Hepatocyte (in vitro differentiated cells): ENCODE data around the gene GPRC5B. TPM values are rescaled to one million over a fixed set of nuclear protein-coding genes. Genes with fewer than 3 reads are reported as not detected.

Source experiments
- DNase-seq: peaks from one replicate; pipeline ENCODE4 v3.0.0-alpha.2; 2016; ENCODE audit warnings: low spot score
- H2AFZ ChIP-seq: fragments of 200-600 bp; sonication (generic); 2 replicates; pipeline ENCODE4 v1.6.0; 2016; ENCODE audit warnings: antibody characterized with exemption, mild to moderate bottlenecking
- H3K27ac ChIP-seq: fragments of 200-600 bp; sonication (generic); 2 replicates; pipeline ENCODE4 v1.5.1; 2016; ENCODE audit warnings: mild to moderate bottlenecking
- H3K27me3 ChIP-seq: fragments of 200-600 bp; sonication (generic); 2 replicates; pipeline ENCODE4 v1.6.1; 2016
- H3K36me3 ChIP-seq: fragments of 200-600 bp; sonication (generic); replicated peaks from 2 replicates; pipeline ENCODE4 v1.5.1; 2016; ENCODE audit warnings: low read depth; ENCODE audit not compliant: insufficient read depth
- H3K4me1 ChIP-seq: fragments of 200-600 bp; sonication (generic); 2 replicates; pipeline ENCODE4 v1.5.1; 2016; ENCODE audit warnings: mild to moderate bottlenecking, moderate library complexity; ENCODE audit not compliant: insufficient read depth
- H3K4me2 ChIP-seq: fragments of 200-600 bp; sonication (generic); 2 replicates; pipeline ENCODE4 v1.6.0; 2016
- H3K4me3 ChIP-seq: fragments of 200-600 bp; sonication (generic); 2 replicates; pipeline ENCODE4 v1.5.1; 2016; ENCODE audit warnings: mild to moderate bottlenecking
- H3K79me2 ChIP-seq: fragments of 200-600 bp; sonication (generic); 2 replicates; pipeline ENCODE4 v1.6.0; 2017; ENCODE audit warnings: mild to moderate bottlenecking
- H3K9me2 ChIP-seq: fragments of 200-600 bp; sonication (generic); replicated peaks from 2 replicates; pipeline ENCODE4 v1.6.0; 2017; ENCODE audit warnings: mild to moderate bottlenecking; ENCODE audit not compliant: insufficient read depth
- H3K9me3 ChIP-seq: fragments of 200-600 bp; sonication (generic); 2 replicates; pipeline ENCODE4 v1.5.1; 2016; ENCODE audit warnings: low read depth, mild to moderate bottlenecking
- H4K20me1 ChIP-seq: fragments of 200-600 bp; sonication (generic); 2 replicates; pipeline ENCODE4 v1.6.0; 2016; ENCODE audit warnings: mild to moderate bottlenecking; ENCODE audit not compliant: insufficient read depth, poor library complexity, severe bottlenecking
- EZH2 ChIP-seq: fragments of 200-600 bp; sonication (generic); IDR thresholded peaks from 2 replicates; pipeline ENCODE4 v1.6.1; 2016; ENCODE audit warnings: antibody characterized with exemption, mild to moderate bottlenecking, borderline replicate concordance
- EZH2phosphoT487 ChIP-seq: fragments of 200-600 bp; sonication (generic); IDR thresholded peaks from one replicate; pipeline ENCODE4 v1.6.1; 2018; ENCODE audit warnings: antibody characterized with exemption, mild to moderate bottlenecking, low read depth, moderate library complexity; ENCODE audit not compliant: unreplicated experiment, severe bottlenecking
- WGBS: methylation state at CpG from one replicate; pipeline ENCODE4 v1.1.6; 2016; ENCODE audit warnings: low lambda C conversion rate; ENCODE audit errors: missing lambda C conversion rate; 5-methylcytosine and 5-hydroxymethylcytosine counted together
- polyA plus RNA-seq: library from polyadenylated mRNA; unstranded; fragments of >200 nt; fragmentation: Nextera tagmentation; extraction: Ambion mirVana; gene quantifications from 2 replicates; pipeline ENCODE4 v1.2.1, GENCODE V29; 2016
- total RNA-seq: library from RNA; depleted of rRNA; stranded (reverse); fragments of >200 nt; gene quantifications from 2 replicates; pipeline ENCODE4 v1.2.3, GENCODE V29; 2014
- TF ChIP-seq, protein P1 (sequence below): fragments of 200-600 bp; sonication (generic); IDR thresholded peaks from 2 replicates; pipeline ENCODE4 v1.5.1; 2016; ENCODE audit warnings: antibody characterized with exemption, mild to moderate bottlenecking; ENCODE audit not compliant: poor library complexity

The GPRC5B gene
- total and polyA plus RNA-seq, 2 experiments from 2014 or later: 36.2 to 73.1 TPM

DNA sequence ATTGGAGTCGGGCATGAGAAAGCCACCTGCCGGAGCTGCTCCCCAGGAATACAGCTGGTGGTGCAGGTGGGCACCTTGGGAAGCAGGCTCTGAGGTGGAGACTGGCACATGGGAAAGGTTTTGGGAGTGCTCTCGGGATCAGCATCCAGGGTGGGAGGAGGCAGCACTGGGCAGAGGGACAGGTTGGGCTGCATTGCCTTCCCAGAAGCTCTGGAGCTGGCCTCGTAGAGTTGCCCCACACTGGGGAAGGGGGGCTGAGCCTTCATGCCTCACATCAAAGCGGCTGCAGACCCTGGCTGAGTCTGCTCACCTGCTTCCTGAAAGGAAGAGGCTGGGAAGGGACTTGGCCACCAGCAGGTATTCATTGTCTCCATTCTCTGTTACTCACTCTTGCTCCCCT is 13.5 kb upstream of the GPRC5B start:
- H3K27me3 ChIP-seq: no peaks in the 10 kb centered on the region
- no peaks in the 10 kb centered on the region for H3K9me3 ChIP-seq
- WGBS: 77% methylated on average over 5 of the region's 5 CpGs

DNA sequence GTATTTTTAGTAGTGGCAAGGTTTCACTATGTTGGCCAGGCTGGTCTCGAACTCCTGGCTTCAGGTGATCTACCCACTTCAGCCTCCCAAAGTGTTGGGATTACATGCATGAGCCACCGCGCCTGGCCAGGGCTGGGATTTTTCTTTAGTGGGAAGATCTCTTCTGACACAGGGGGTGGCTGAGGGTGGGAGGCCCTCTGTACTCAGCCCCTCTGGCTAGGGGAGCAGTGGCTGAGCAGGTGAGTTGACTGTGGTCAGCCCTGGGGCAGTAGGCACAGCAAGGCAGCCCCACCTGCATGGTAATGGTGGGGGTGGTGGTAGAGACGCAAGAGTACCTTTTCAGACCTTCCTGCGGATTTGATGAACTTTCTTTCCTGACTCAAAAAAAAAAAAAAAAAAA is 12.3 kb upstream of the GPRC5B start:
- no peak for DNase-seq
- H2AFZ ChIP-seq: no peak overlapping the region
- no peaks in the 10 kb centered on the region for H3K9me3 ChIP-seq
- H3K36me3 ChIP-seq: no peaks in the 10 kb centered on the region
- 90% methylated on average over 5 of the region's 5 CpGs for WGBS
- no peaks in the 10 kb centered on the region for H3K79me2 ChIP-seq
- no peaks in the 10 kb centered on the region for H3K4me1 ChIP-seq
- H3K27me3 ChIP-seq: no peaks in the 10 kb centered on the region
- H3K4me2 ChIP-seq: no peak overlapping the region
- no peak overlapping the region for H3K4me3 ChIP-seq
- no peaks in the 10 kb centered on the region for H4K20me1 ChIP-seq
- H3K9me2 ChIP-seq: no peaks in the 10 kb centered on the region
- no peak overlapping the region for H3K27ac ChIP-seq
- no peak for TF ChIP-seq EZH2
- TF ChIP-seq, protein P1, sequence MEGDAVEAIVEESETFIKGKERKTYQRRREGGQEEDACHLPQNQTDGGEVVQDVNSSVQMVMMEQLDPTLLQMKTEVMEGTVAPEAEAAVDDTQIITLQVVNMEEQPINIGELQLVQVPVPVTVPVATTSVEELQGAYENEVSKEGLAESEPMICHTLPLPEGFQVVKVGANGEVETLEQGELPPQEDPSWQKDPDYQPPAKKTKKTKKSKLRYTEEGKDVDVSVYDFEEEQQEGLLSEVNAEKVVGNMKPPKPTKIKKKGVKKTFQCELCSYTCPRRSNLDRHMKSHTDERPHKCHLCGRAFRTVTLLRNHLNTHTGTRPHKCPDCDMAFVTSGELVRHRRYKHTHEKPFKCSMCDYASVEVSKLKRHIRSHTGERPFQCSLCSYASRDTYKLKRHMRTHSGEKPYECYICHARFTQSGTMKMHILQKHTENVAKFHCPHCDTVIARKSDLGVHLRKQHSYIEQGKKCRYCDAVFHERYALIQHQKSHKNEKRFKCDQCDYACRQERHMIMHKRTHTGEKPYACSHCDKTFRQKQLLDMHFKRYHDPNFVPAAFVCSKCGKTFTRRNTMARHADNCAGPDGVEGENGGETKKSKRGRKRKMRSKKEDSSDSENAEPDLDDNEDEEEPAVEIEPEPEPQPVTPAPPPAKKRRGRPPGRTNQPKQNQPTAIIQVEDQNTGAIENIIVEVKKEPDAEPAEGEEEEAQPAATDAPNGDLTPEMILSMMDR: no peak
- no peak for TF ChIP-seq EZH2phosphoT487

More for the DNA sequence above, 13.5 kb upstream of the GPRC5B start:
- no peak for DNase-seq
- no peak overlapping the region for H3K4me2 ChIP-seq
- H3K36me3 ChIP-seq: no peaks in the 10 kb centered on the region
- H3K79me2 ChIP-seq: no peaks in the 10 kb centered on the region
- no peak overlapping the region for H2AFZ ChIP-seq
- H4K20me1 ChIP-seq: no peaks in the 10 kb centered on the region
- H3K4me3 ChIP-seq: no peak overlapping the region
- TF ChIP-seq EZH2 (no peak), EZH2phosphoT487 (no peak)
- TF ChIP-seq, protein P1: no peak
- no peaks in the 10 kb centered on the region for H3K9me2 ChIP-seq
- no peak overlapping the region for H3K27ac ChIP-seq
- no peaks in the 10 kb centered on the region for H3K4me1 ChIP-seq

DNA sequence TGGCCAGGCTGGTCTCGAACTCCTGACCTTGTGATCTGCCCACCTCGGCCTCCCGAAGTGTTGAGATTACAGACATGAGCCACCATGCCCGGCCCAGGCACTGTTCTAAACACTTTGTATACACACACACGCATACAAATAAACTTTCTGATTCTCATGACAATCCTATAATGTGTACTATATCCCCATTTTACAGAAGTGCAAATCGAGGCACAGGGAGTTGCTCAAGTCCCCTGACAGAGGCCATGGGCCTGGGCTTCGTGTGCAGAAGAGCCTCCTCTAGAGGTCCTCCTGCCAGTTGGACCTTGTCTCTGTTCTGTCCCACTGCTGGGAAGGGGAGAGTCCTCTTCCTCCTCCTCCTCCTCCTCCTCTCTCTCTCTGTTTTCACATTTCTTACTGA is 9.9 kb upstream of the GPRC5B start:
- H3K79me2 ChIP-seq: no peaks in the 10 kb centered on the region
- no peak for DNase-seq

DNA sequence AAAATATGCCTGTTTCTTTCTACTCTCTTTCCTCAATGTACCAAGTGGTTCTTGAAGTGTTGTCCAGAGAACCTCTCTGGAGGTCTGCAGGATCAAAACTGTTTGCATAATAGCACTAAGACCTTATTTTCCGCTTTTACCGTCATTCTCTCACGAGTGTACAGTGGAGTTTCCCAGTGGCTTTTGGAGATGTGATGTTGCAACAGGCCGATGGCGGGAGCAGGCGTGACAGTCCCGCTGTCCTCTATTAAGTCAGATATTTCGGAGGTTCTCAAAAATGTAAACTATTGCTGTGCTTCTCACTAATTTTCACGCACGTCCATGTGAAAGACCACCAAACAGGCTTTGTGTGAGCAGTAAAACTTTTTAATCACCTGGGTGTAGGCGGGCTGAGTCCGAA is 8.3 kb upstream of the GPRC5B start:
- Histone ChIP-seq H2AFZ (no peak overlapping the region), H3K9me3 (no peaks in the 10 kb centered on the region), H3K9me2 (no peaks in the 10 kb centered on the region), H3K79me2 (no peaks in the 10 kb centered on the region), H3K27me3 (no peaks in the 10 kb centered on the region), H4K20me1 (no peaks in the 10 kb centered on the region), H3K27ac (no peak overlapping the region), H3K4me1 (no peaks in the 10 kb centered on the region), H3K36me3 (no peaks in the 10 kb centered on the region), H3K4me2 (no peak overlapping the region), H3K4me3 (no peak overlapping the region)
- DNase-seq: no peak
- TF ChIP-seq EZH2phosphoT487: no peak
- WGBS: 89% methylated on average over 12 of the region's 12 CpGs

More for the DNA sequence above, 9.9 kb upstream of the GPRC5B start:
- 92% methylated on average over 7 of the region's 7 CpGs for WGBS
- H3K4me2 ChIP-seq: no peak overlapping the region
- TF ChIP-seq EZH2 (no peak), EZH2phosphoT487 (no peak)
- no peaks in the 10 kb centered on the region for H3K9me3 ChIP-seq
- H3K4me1 ChIP-seq: no peaks in the 10 kb centered on the region
- H3K4me3 ChIP-seq: no peak overlapping the region
- H3K9me2 ChIP-seq: no peaks in the 10 kb centered on the region
- H2AFZ ChIP-seq: no peak overlapping the region
- no peak overlapping the region for H3K27ac ChIP-seq
- H4K20me1 ChIP-seq: no peaks in the 10 kb centered on the region
- H3K36me3 ChIP-seq: no peaks in the 10 kb centered on the region
- H3K27me3 ChIP-seq: no peaks in the 10 kb centered on the region
